Measurements from ENCODE around the gene SUSD2.

DNA sequence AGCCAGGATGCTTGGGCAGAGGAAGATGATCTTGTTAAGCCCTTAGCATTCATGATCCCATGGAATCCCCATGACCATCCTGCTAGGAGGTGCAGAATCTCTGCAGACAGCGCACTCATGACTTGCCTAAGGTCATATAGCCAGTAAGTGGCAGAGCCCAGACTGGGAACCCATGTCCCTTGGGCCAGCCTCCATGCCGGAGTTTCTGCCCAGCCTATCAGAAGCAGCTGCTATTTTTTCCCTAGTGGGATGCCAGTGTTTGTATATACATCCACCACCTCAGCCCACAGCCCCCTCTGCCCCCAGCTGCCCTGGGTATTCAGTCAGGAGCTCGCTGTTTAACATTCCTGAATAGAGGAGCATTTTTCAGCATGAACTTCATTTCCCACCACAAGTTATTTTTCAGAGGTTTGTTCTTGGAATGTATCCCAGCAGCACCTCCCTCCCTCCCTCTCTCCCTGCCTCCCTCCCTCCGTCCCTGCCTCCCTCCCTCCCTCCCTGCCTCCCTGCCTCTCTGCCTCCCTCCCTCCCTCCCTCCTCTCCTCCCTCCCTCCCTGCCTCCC, 34.4 kb upstream of the SUSD2 start:
- TF ChIP-seq EP300 (IDR thresholded peaks at IDR 0.05) (no peak), CTCF (IDR thresholded peaks at IDR 0.05) (no peak), POLR2AphosphoS5 (IDR thresholded peaks at IDR 0.05) (peak in 1 of 2 donors; percentile 33), POLR2A (IDR thresholded peaks at IDR 0.05; ENCODE audit: low read depth) (no peak)
